Measurements from ENCODE around the gene DDO.

Gene DDO

DNA sequence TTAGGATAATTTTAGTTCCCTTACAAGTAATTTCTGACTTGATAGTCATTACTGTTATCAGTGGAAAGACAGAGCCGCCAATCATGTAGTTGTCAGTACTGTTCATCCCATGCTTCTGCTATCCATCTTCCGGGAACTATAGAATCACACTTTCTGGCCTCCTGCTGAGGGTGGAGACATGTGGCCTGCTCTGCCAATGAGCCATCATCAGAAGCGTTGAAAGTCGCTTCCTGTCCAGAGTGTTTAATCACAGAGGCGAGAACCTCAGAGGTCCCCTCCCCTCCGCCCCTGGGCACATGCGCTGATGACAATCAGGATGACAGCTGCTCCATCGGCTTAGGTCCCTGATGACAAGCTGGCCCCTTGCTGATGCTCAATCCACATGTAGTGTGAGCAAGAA is 3.0 kb downstream of the DDO start:
- TF ChIP-seq USF1 (IDR thresholded peaks at IDR 0.05) (no peak), CREB1 (IDR thresholded peaks at IDR 0.05; ENCODE audit: low read depth) (no peak), TEAD4 (IDR thresholded peaks at IDR 0.05) (no peak), YY1 (IDR thresholded peaks at IDR 0.05; ENCODE audit: low read depth) (no peak), FOXM1 (IDR thresholded peaks at IDR 0.05; ENCODE audit: borderline replicate concordance, low read depth) (no peak), EGR1 (IDR thresholded peaks at IDR 0.05) (no peak)
- TF ChIP-seq, protein P1, sequence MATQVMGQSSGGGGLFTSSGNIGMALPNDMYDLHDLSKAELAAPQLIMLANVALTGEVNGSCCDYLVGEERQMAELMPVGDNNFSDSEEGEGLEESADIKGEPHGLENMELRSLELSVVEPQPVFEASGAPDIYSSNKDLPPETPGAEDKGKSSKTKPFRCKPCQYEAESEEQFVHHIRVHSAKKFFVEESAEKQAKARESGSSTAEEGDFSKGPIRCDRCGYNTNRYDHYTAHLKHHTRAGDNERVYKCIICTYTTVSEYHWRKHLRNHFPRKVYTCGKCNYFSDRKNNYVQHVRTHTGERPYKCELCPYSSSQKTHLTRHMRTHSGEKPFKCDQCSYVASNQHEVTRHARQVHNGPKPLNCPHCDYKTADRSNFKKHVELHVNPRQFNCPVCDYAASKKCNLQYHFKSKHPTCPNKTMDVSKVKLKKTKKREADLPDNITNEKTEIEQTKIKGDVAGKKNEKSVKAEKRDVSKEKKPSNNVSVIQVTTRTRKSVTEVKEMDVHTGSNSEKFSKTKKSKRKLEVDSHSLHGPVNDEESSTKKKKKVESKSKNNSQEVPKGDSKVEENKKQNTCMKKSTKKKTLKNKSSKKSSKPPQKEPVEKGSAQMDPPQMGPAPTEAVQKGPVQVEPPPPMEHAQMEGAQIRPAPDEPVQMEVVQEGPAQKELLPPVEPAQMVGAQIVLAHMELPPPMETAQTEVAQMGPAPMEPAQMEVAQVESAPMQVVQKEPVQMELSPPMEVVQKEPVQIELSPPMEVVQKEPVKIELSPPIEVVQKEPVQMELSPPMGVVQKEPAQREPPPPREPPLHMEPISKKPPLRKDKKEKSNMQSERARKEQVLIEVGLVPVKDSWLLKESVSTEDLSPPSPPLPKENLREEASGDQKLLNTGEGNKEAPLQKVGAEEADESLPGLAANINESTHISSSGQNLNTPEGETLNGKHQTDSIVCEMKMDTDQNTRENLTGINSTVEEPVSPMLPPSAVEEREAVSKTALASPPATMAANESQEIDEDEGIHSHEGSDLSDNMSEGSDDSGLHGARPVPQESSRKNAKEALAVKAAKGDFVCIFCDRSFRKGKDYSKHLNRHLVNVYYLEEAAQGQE (IDR thresholded peaks at IDR 0.05; ENCODE audit: low read depth), result no peak

GRCh38 chr6:110410511-110410910 is 4.9 kb downstream of the DDO start:
- TF ChIP-seq, protein P1 (IDR thresholded peaks at IDR 0.05; ENCODE audit: low read depth), result no peak
- TF ChIP-seq CREB1 (IDR thresholded peaks at IDR 0.05; ENCODE audit: low read depth) (no peak), EGR1 (IDR thresholded peaks at IDR 0.05) (no peak), TAF1 (IDR thresholded peaks at IDR 0.05; ENCODE audit: low read depth) (no peak)

DNA sequence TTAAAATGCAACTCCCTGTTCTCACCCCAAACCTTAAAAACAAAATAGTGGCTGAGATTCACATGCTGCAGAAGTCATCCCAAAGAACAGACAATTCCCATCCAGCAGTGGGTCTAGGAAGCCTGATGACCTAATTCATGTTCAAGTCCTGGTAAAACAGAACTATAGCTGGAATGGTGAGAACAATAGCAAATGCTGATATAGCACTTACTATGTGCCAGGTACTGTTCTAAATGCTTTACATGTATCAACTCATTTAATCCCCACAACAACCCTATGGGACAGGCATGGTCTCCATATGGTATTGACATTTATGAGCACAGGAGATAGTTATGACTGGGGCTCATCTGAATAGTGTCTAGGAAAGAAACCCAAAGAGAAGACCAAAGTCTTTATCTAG is 5.6 kb downstream of the DDO start:
- no peak for TF ChIP-seq TCF12 (IDR thresholded peaks at IDR 0.05; ENCODE audit: low read depth)

GRCh38 chr6:110408901-110409300 is 6.5 kb downstream of the DDO start:
- TF ChIP-seq NFIC (IDR thresholded peaks at IDR 0.05) (no peak), EP300 (IDR thresholded peaks at IDR 0.05; ENCODE audit: borderline replicate concordance) (no peak), CEBPB (IDR thresholded peaks at IDR 0.05) (no peak), CREB1 (IDR thresholded peaks at IDR 0.05; ENCODE audit: low read depth) (no peak), EGR1 (IDR thresholded peaks at IDR 0.05) (no peak), USF1 (IDR thresholded peaks at IDR 0.05) (no peak), TEAD4 (IDR thresholded peaks at IDR 0.05) (no peak), ZBTB7A (IDR thresholded peaks at IDR 0.05; ENCODE audit: low read depth) (no peak), YY1 (IDR thresholded peaks at IDR 0.05; ENCODE audit: low read depth) (no peak), RAD21 (IDR thresholded peaks at IDR 0.05; ENCODE audit: low read depth) (no peak), FOXM1 (IDR thresholded peaks at IDR 0.05; ENCODE audit: borderline replicate concordance, low read depth) (no peak), TCF12 (IDR thresholded peaks at IDR 0.05; ENCODE audit: low read depth) (no peak), TAF1 (IDR thresholded peaks at IDR 0.05; ENCODE audit: low read depth) (no peak)
- TF ChIP-seq, protein P2, sequence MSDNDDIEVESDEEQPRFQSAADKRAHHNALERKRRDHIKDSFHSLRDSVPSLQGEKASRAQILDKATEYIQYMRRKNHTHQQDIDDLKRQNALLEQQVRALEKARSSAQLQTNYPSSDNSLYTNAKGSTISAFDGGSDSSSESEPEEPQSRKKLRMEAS (IDR thresholded peaks at IDR 0.05), result no peak
- TF ChIP-seq, protein P1 (IDR thresholded peaks at IDR 0.05; ENCODE audit: low read depth), result no peak

- no peak for TF ChIP-seq EP300 (IDR thresholded peaks at IDR 0.05; ENCODE audit: borderline replicate concordance)
- TF ChIP-seq CREB1 (IDR thresholded peaks at IDR 0.05; ENCODE audit: low read depth), result no peak
- no peak for TF ChIP-seq TEAD4 (IDR thresholded peaks at IDR 0.05)
- TF ChIP-seq USF1 (IDR thresholded peaks at IDR 0.05), result no peak
- TF ChIP-seq, protein P1 (IDR thresholded peaks at IDR 0.05; ENCODE audit: low read depth), result no peak
- no peak for TF ChIP-seq RAD21 (IDR thresholded peaks at IDR 0.05; ENCODE audit: low read depth)
- no peak for TF ChIP-seq TCF12 (IDR thresholded peaks at IDR 0.05; ENCODE audit: low read depth)
- TF ChIP-seq YY1 (IDR thresholded peaks at IDR 0.05; ENCODE audit: low read depth), result no peak
- no peak for TF ChIP-seq TAF1 (IDR thresholded peaks at IDR 0.05; ENCODE audit: low read depth)
- no peak for TF ChIP-seq CEBPB (IDR thresholded peaks at IDR 0.05)
- TF ChIP-seq NFIC (IDR thresholded peaks at IDR 0.05), result no peak
- TF ChIP-seq, protein P2 (IDR thresholded peaks at IDR 0.05), result no peak
- TF ChIP-seq ZBTB7A (IDR thresholded peaks at IDR 0.05; ENCODE audit: low read depth), result no peak
These were observed 10.8 kb downstream of the DDO start for GRCh38 chr6:110404607-110405006.
